Transverse colon (tissue), 3 donors: Measurements from ENCODE around the gene ZNF362.

Source experiments
- CTCF ChIP-seq, 5 experiments: fragments of 200-600 bp in 3 of 5; fragments of 450-650 bp in 2 of 5; sonication (generic) in 3 of 5; IDR thresholded peaks; 1 replicate in 2 of 5; 2 replicates in 3 of 5; pipeline ENCODE4 v1.5.1; 2016 to 2017; ENCODE audit warnings: antibody characterized with exemption in 5 of 5, inconsistent platforms in 3 of 5, mild to moderate bottlenecking in 2 of 5, moderate library complexity in 1 of 5
- EP300 ChIP-seq: sonication (generic); formaldehyde crosslinking; IDR thresholded peaks from one replicate; pipeline ENCODE4 v1.6.1; 2017; ENCODE audit warnings: antibody characterized with exemption, low read depth
- POLR2A ChIP-seq: fragments of 450-650 bp; IDR thresholded peaks from one replicate; pipeline ENCODE4 v1.6.1; 2016; ENCODE audit warnings: antibody characterized with exemption, mild to moderate bottlenecking, moderate library complexity

DNA sequence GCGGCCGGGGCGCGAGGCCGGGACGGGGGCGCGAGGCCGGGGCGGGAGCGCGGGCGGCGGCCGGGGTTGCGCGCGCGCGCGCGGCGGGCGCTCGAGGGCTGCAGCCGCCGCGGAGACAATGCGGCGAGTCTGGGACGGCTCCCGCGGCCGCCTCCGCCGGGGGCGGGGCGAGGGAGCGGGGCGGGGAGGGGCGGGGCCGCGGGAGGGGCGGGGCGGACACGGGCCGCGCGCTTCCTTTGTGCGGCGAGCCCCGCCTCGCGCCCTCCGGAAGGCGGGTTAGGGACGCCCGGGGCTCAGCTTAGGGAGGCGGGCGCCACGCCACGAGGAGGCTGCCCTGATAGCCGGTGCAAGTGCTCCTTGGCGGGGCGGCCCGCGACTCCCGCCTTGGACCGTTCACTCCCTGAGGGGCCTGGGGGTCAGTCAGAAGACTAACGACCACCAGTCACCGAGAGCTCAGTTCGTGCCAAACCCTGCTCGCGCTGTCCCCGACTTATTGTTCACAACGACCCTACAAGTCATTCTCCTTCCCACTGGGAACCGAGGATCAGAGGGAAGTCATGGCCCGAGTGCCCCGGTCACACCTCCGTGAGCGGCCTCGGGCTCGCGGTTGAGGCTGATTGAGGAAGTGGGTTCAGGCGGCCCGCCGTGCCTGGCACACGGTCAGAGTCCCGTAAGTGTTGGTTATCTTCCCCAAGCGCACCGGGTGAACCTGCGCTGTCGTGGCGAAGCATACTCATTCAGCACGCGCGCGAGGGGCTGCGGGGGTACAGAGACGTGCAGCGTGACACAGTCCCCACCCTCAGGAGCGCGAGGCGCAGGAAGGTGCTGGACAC, 93.7 kb downstream of the ZNF362 start:
- TF ChIP-seq CTCF (IDR thresholded peaks at IDR 0.05) (no peak), POLR2A (peak; percentile 66), EP300 (no peak)
